ENCODE results near the gene NPSR1.
"Not testable (repeated sequence)": the region's sequence is repeated elsewhere in the genome, so short reads cannot be mapped to it uniquely, and the experiment has no call there.

NPSR1 gene

DNA sequence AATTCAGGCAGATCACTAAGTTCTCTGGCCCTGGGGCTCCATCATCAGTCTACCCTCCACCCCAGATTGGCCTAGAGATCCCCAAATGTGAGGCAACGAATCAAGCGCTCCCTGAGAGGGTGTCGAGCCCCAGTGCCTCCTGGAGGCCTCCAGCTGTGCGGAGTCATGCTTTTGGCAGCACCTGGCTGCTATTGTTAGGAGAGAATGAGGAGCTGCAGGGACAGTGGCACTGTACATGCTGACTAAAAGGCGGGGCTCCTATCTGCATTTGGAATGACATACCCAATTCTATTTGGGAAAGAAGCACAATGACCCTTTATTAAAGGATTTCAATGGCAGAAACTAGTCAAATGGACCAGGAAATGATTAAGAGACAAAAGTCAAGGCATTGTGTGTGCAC lies 217.5 kb downstream of the NPSR1 start:
- no peak for DNase-seq (ENCODE audit: low read depth)
- TF ChIP-seq, protein P1, sequence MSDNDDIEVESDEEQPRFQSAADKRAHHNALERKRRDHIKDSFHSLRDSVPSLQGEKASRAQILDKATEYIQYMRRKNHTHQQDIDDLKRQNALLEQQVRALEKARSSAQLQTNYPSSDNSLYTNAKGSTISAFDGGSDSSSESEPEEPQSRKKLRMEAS (IDR thresholded peaks at IDR 0.05; ENCODE audit: low read depth, low read length) = no peak
- TF ChIP-seq POLR2A (IDR thresholded peaks at IDR 0.05; ENCODE audit: extremely low read depth, insufficient read length) (no peak), MYC (IDR thresholded peaks at IDR 0.05; ENCODE audit: low read depth, low read length) (no peak)
- TF ChIP-seq, protein P2, sequence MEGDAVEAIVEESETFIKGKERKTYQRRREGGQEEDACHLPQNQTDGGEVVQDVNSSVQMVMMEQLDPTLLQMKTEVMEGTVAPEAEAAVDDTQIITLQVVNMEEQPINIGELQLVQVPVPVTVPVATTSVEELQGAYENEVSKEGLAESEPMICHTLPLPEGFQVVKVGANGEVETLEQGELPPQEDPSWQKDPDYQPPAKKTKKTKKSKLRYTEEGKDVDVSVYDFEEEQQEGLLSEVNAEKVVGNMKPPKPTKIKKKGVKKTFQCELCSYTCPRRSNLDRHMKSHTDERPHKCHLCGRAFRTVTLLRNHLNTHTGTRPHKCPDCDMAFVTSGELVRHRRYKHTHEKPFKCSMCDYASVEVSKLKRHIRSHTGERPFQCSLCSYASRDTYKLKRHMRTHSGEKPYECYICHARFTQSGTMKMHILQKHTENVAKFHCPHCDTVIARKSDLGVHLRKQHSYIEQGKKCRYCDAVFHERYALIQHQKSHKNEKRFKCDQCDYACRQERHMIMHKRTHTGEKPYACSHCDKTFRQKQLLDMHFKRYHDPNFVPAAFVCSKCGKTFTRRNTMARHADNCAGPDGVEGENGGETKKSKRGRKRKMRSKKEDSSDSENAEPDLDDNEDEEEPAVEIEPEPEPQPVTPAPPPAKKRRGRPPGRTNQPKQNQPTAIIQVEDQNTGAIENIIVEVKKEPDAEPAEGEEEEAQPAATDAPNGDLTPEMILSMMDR (IDR thresholded peaks at IDR 0.05; ENCODE audit: low read depth, low read length) = no peak

DNA sequence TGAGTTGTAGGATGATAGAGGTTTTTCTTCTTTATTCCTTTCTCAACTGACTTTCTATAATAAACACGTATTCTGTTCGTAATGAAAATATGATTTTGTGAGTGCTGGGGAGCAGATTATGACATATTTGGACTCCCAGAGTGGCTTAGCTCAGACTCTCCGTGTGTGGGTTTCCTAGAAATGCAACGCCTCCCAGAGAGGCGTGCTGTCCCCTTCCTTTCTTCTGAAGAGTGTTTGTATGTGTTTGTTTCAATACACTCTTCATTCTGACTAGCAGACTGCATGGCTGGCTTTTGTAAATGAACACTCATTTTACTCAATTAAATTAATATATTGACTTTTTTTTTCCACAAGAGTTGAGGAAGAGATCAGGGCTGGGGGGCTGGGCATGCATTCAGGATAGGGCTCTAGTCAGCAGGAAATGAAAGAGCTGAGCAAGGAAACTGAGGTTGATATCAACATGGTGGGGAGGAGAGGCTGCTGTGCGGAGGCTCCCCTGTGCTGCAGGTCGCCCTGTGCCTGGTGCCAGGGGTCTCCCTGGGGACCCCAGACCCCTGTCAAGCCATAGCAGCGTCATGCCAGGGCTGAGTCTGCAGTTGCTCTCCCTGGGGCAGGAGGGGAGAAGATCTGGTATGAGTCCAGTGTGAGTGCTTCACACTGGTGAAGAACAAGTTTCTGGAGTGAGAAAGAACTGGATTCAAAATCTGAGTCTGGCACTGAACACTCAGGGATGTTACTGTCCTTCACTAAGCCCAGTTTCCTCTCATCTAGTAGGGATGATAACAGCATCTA lies 221.1 kb downstream of the NPSR1 start:
- DNase-seq (ENCODE audit: low read depth); H3K4me3 ChIP-seq (ENCODE audit: low read depth, low read length): not testable (repeated sequence)

More for the DNA sequence above, 217.5 kb downstream of the NPSR1 start:
- no peak overlapping the region for H3K4me3 ChIP-seq (ENCODE audit: low read depth, low read length)

DNA sequence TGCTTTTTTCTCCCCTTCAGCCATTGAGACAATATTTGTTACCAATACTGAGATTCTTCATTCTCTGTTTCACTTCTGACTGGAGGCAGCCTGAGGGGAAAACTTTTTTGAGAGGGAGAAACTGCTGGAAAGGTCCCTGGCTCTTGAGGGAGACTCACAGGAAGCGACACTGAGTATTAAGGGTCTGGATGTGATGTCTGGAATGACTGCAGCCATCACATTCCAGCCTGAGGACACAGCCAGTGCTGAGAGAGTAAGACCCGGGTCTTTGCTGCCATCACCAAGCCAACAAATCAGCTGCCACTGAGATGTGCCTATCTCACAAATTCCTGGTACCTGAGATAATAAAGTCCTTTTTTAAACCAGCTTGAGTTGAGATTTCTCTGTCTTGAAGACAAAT lies 221.9 kb downstream of the NPSR1 start:
- TF ChIP-seq, protein P1 (IDR thresholded peaks at IDR 0.05; ENCODE audit: low read depth, low read length) = no peak
- no peak for TF ChIP-seq MYC (IDR thresholded peaks at IDR 0.05; ENCODE audit: low read depth, low read length)
- TF ChIP-seq POLR2A (IDR thresholded peaks at IDR 0.05; ENCODE audit: extremely low read depth, insufficient read length) = no peak
- TF ChIP-seq, protein P2 (IDR thresholded peaks at IDR 0.05; ENCODE audit: low read depth, low read length) = no peak
- no peak for DNase-seq (ENCODE audit: low read depth)

DNA sequence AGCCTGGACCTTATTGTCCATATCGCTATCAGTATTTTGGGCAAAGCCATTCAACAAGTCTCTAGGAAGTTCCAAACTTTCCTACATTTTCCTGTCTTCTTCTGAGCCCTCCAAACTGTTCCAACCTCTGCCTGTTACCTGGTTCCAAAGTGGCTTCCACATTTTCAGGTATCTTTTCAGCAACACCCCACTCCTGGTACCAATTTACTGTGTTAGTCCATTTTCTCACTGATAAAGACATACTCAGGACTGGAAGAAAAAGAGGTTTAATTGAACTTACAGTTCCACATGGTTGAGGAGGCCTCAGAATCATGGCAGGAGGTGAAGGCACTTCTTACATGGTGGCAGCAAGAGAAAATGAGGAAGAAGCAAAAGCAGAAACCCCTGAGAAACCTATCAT lies 225.8 kb downstream of the NPSR1 start:
- not testable (repeated sequence) for DNase-seq (ENCODE audit: low read depth); H3K4me3 ChIP-seq (ENCODE audit: low read depth, low read length)

More for the DNA sequence above, 221.9 kb downstream of the NPSR1 start:
- no peak overlapping the region for H3K4me3 ChIP-seq (ENCODE audit: low read depth, low read length)

DNA sequence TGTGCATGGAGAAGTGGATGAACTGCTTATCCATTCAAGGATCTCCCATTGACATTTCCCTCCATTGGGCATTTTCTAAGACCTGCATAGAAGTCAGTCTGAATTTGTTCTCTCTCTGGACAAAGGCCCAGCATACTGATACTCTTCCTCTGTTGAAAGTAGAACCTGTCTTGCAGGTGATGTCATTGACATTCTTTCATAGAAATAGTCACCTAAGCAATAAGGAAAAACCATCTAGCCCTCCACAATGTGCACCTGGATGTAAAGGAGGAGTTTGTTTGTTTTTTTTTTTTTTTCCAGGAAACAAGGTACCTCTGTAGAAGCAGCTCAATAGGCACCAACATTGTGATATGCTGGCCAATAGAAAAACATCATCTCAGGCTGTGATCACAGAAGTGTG lies 228.8 kb downstream of the NPSR1 start:
- DNase-seq (ENCODE audit: low read depth) = no peak
- TF ChIP-seq MYC (IDR thresholded peaks at IDR 0.05; ENCODE audit: low read depth, low read length) = no peak
- TF ChIP-seq, protein P1 (IDR thresholded peaks at IDR 0.05; ENCODE audit: low read depth, low read length) = no peak
- TF ChIP-seq, protein P2 (IDR thresholded peaks at IDR 0.05; ENCODE audit: low read depth, low read length) = no peak
- TF ChIP-seq POLR2A (IDR thresholded peaks at IDR 0.05; ENCODE audit: extremely low read depth, insufficient read length) = no peak
- H3K4me3 ChIP-seq (ENCODE audit: low read depth, low read length) = no peak overlapping the region

DNA sequence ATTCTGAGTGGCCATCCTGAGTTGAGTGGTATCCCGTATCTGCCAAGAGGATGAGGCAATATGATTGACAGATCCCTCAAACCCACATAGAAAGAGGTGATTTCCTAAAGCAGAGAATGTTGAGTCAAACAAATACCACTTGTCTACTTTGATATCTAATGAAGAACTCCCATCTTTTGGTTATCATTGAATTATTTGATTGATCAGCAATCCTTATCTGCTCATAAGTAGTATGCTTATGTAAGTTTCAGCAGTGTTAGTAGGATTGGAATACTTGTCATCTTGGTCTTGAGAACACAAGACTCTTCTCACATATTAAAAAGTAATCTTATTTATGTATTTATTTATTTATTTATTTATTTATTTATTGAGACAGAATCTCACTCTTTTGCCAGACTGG lies 231.9 kb downstream of the NPSR1 start:
- TF ChIP-seq, protein P2 (IDR thresholded peaks at IDR 0.05; ENCODE audit: low read depth, low read length) = no peak
- TF ChIP-seq, protein P1 (IDR thresholded peaks at IDR 0.05; ENCODE audit: low read depth, low read length) = no peak
- TF ChIP-seq POLR2A (IDR thresholded peaks at IDR 0.05; ENCODE audit: extremely low read depth, insufficient read length) (no peak), MYC (IDR thresholded peaks at IDR 0.05; ENCODE audit: low read depth, low read length) (no peak)
- no peak overlapping the region for H3K4me3 ChIP-seq (ENCODE audit: low read depth, low read length)
- no peak for DNase-seq (ENCODE audit: low read depth)

DNA sequence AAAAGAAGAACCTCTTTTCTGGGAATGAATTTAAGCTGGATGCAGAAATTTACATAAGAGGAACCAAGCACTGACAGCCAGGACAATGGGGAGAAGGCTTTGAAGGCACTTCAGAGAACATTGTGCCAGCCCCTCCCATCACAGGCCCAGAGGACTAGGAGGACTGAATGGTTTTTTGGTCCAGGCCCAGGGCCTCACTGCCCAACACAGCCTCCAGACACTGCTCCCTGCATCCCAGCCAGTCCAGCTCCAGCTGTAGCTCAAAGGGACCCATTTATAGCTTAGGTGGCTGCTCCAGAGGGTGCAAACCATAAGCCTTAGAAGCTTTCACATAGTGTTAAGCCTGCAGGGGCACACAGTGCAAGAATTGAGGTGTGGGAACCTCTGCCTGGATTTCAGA lies 237.2 kb downstream of the NPSR1 start:
- TF ChIP-seq, protein P1 (IDR thresholded peaks at IDR 0.05; ENCODE audit: low read depth, low read length) = no peak
- TF ChIP-seq POLR2A (IDR thresholded peaks at IDR 0.05; ENCODE audit: extremely low read depth, insufficient read length) = no peak
- TF ChIP-seq MYC (IDR thresholded peaks at IDR 0.05; ENCODE audit: low read depth, low read length) = no peak
- TF ChIP-seq, protein P2 (IDR thresholded peaks at IDR 0.05; ENCODE audit: low read depth, low read length) = no peak
- DNase-seq (ENCODE audit: low read depth) = no peak
- H3K4me3 ChIP-seq (ENCODE audit: low read depth, low read length) = no peak overlapping the region
